Neural cell (in vitro differentiated cells): Measurements from ENCODE around the gene NSMF. TPM values are rescaled to one million over a fixed set of nuclear protein-coding genes. Genes with fewer than 3 reads are reported as not detected.

Experiments used
- H2AFZ ChIP-seq: fragments of 200-600, 300-800 bp; sonication (generic), shearing (Covaris generic); 2 replicates; pipeline ENCODE4 v1.6.0; 2014; ENCODE audit warnings: low read depth, mild to moderate bottlenecking, antibody characterized with exemption, low read length, moderate library complexity
- H3F3A ChIP-seq: fragments of 200-600 bp; shearing (Covaris generic); 2 replicates; pipeline ENCODE4 v1.6.1; 2016; ENCODE audit warnings: mild to moderate bottlenecking, moderate library complexity, mixed read lengths, antibody characterized with exemption, low read length; ENCODE audit not compliant: insufficient read depth, poor library complexity, severe bottlenecking
- H3K27ac ChIP-seq: fragments of 200-600, 300-800 bp; sonication (generic), shearing (Covaris generic); 2 replicates; pipeline ENCODE4 v1.5.1; 2014; ENCODE audit warnings: mild to moderate bottlenecking, low read length, moderate library complexity
- H3K27me3 ChIP-seq: fragments of 300-800, 200-600 bp; sonication (generic), shearing (Covaris generic); 2 replicates; pipeline ENCODE4 v1.6.0; 2014; ENCODE audit warnings: mild to moderate bottlenecking, low read depth, low read length, moderate library complexity; ENCODE audit not compliant: insufficient read depth
- H3K36me3 ChIP-seq: fragments of 300-800, 200-600 bp; sonication (generic), shearing (Covaris generic); 2 replicates; pipeline ENCODE4 v1.5.1; 2014; ENCODE audit warnings: mild to moderate bottlenecking, antibody characterized with exemption, low read length, moderate library complexity; ENCODE audit not compliant: insufficient read depth
- H3K4me2 ChIP-seq: fragments of 300-800, 200-600 bp; sonication (generic), shearing (Covaris generic); 2 replicates; pipeline ENCODE4 v1.6.0; 2014; ENCODE audit warnings: mild to moderate bottlenecking, low read length
- H3K4me3 ChIP-seq: fragments of 300-800, 200-600 bp; sonication (generic), shearing (Covaris generic); 2 replicates; pipeline ENCODE4 v1.5.1; 2014; ENCODE audit warnings: mild to moderate bottlenecking, low read length, moderate library complexity
- H3K79me2 ChIP-seq: fragments of 200-600 bp; shearing (Covaris generic); replicated peaks from 2 replicates; pipeline ENCODE4 v1.6.0; 2014; ENCODE audit warnings: mild to moderate bottlenecking, low read length, moderate library complexity; ENCODE audit not compliant: insufficient read depth
- H3K9ac ChIP-seq: fragments of 300-800, 200-600 bp; sonication (generic), shearing (Covaris generic); 2 replicates; pipeline ENCODE4 v1.6.1; 2016; ENCODE audit warnings: mild to moderate bottlenecking, low read length, mixed read lengths
- H3K9me2 ChIP-seq: fragments of 200-600 bp; shearing (Covaris generic); 2 replicates; pipeline ENCODE4 v1.6.1; 2016; ENCODE audit warnings: mild to moderate bottlenecking, low read length, mixed read lengths; ENCODE audit not compliant: insufficient read depth
- H3K9me3 ChIP-seq: fragments of 200-600, 300-800 bp; sonication (generic), shearing (Covaris generic); 2 replicates; pipeline ENCODE4 v1.6.1; 2016; ENCODE audit warnings: mild to moderate bottlenecking, mixed run types, low read length, moderate library complexity, mixed read lengths
- H4K20me1 ChIP-seq: fragments of 200-600 bp; shearing (Covaris generic); 2 replicates; pipeline ENCODE4 v1.6.1; 2016; ENCODE audit warnings: mild to moderate bottlenecking, mixed run types; ENCODE audit not compliant: insufficient read depth
- EP300 ChIP-seq: fragments of 450-650 bp; conservative IDR thresholded peaks from 2 replicates; pipeline ENCODE4 v1.6.1; 2014; ENCODE audit warnings: antibody characterized with exemption, mild to moderate bottlenecking, moderate library complexity; ENCODE audit not compliant: poor library complexity, severe bottlenecking
- EZH2 ChIP-seq: fragments of 200-600, 300-800 bp; shearing (Covaris generic), sonication (generic); IDR thresholded peaks from 2 replicates; pipeline ENCODE4 v1.6.1; 2014; ENCODE audit warnings: antibody characterized with exemption, low read length, borderline replicate concordance, mild to moderate bottlenecking; ENCODE audit not compliant: insufficient read depth, poor library complexity, severe bottlenecking
- MXI1 ChIP-seq: fragments of 450-650 bp; conservative IDR thresholded peaks from 2 replicates; pipeline ENCODE4 v1.6.1; 2014; ENCODE audit warnings: antibody characterized with exemption, mild to moderate bottlenecking; ENCODE audit not compliant: poor library complexity, severe bottlenecking
- POLR2AphosphoS5 ChIP-seq: IDR thresholded peaks from 2 replicates; pipeline ENCODE4 v1.6.1; 2012
- RAD21 ChIP-seq: fragments of 450-650 bp; conservative IDR thresholded peaks from 2 replicates; pipeline ENCODE4 v1.6.1; 2014; ENCODE audit warnings: antibody characterized with exemption, mild to moderate bottlenecking, moderate library complexity
- SMC3 ChIP-seq: fragments of 450-650 bp; conservative IDR thresholded peaks from 2 replicates; pipeline ENCODE4 v1.6.1; 2014; ENCODE audit warnings: antibody characterized with exemption, mild to moderate bottlenecking, moderate library complexity; ENCODE audit not compliant: poor library complexity
- TAF1 ChIP-seq: IDR thresholded peaks from 2 replicates; pipeline ENCODE4 v1.6.1; 2012; ENCODE audit warnings: low read depth
- polyA minus RNA-seq: library from RNA; depleted of rRNA, polyadenylated mRNA; stranded (reverse); fragments of >200 nt; gene quantifications from 2 replicates; pipeline ENCODE4 v1.2.3, GENCODE V29; 2014
- polyA plus RNA-seq: library from polyadenylated mRNA; depleted of rRNA; stranded (reverse); fragments of >200 nt; gene quantifications from 2 replicates; pipeline ENCODE4 v1.2.3, GENCODE V29; 2014
- TF ChIP-seq, protein P1 (sequence below): IDR thresholded peaks from 2 replicates; pipeline ENCODE4 v1.6.1; 2012; ENCODE audit warnings: borderline replicate concordance
- TF ChIP-seq, protein P2 (sequence below): fragments of 450-650 bp; IDR thresholded peaks from 2 replicates; pipeline ENCODE4 v1.5.1; 2014; ENCODE audit warnings: antibody characterized with exemption, mild to moderate bottlenecking, moderate library complexity; ENCODE audit not compliant: poor library complexity, severe bottlenecking

Gene NSMF, protein sequence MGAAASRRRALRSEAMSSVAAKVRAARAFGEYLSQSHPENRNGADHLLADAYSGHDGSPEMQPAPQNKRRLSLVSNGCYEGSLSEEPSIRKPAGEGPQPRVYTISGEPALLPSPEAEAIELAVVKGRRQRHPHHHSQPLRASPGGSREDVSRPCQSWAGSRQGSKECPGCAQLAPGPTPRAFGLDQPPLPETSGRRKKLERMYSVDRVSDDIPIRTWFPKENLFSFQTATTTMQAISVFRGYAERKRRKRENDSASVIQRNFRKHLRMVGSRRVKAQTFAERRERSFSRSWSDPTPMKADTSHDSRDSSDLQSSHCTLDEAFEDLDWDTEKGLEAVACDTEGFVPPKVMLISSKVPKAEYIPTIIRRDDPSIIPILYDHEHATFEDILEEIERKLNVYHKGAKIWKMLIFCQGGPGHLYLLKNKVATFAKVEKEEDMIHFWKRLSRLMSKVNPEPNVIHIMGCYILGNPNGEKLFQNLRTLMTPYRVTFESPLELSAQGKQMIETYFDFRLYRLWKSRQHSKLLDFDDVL
- polyA plus RNA-seq (51.2 and 57.5 TPM in 2 replicates), polyA minus RNA-seq (41.3 and 49.9 TPM in 2 replicates)

DNA sequence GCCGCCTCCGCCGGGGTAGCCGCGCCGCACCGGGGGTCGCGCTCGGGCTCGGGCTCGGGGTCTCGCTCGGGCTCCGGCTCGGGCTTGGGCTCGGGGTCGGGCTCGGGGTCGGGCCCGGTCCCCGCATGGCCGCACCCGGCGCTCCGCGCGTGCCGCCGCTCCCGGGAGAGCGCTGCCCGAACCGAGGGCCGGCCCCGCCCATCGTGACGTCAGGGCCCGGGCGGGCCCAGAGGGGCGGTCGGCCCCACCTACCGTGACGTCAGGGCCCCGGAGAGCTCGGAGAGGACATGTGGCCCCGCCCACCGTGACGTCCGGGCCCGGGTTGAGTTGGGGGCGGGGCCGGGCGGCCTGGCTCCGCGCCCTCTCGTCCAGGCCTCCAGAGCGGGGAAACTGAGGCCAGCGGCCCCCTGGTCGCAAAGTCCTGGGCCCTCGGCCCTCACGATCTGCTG is at the start of gene NSMF:
TSS of gene NSMF (minus strand) at position 183 of the 449 bp plus-strand sequence. CDS start 232 bp downstream, outside the sequence.
- H2AFZ ChIP-seq, result peak within 1 kb of the TSS; percentile 74
- H3K9ac ChIP-seq, result peak within 1 kb of the TSS; percentile 85
- no peaks in the 10 kb centered on the region for H3K27me3 ChIP-seq
- no peaks in the 10 kb centered on the region for H3K9me3 ChIP-seq
- H3K27ac ChIP-seq, result peak within 1 kb of the TSS; percentile 50
- no peaks in the 10 kb centered on the region for H3F3A ChIP-seq
- no peaks in the 10 kb centered on the region for H3K9me2 ChIP-seq
- no peaks in the 10 kb centered on the region for H4K20me1 ChIP-seq
- H3K4me3 ChIP-seq, result peak within 1 kb of the TSS; percentile 94
- peak within 1 kb of the TSS; percentile 51 for H3K4me2 ChIP-seq
- no peaks in the 10 kb centered on the region for H3K36me3 ChIP-seq
- no peak for TF ChIP-seq EZH2
- TF ChIP-seq, protein P1, sequence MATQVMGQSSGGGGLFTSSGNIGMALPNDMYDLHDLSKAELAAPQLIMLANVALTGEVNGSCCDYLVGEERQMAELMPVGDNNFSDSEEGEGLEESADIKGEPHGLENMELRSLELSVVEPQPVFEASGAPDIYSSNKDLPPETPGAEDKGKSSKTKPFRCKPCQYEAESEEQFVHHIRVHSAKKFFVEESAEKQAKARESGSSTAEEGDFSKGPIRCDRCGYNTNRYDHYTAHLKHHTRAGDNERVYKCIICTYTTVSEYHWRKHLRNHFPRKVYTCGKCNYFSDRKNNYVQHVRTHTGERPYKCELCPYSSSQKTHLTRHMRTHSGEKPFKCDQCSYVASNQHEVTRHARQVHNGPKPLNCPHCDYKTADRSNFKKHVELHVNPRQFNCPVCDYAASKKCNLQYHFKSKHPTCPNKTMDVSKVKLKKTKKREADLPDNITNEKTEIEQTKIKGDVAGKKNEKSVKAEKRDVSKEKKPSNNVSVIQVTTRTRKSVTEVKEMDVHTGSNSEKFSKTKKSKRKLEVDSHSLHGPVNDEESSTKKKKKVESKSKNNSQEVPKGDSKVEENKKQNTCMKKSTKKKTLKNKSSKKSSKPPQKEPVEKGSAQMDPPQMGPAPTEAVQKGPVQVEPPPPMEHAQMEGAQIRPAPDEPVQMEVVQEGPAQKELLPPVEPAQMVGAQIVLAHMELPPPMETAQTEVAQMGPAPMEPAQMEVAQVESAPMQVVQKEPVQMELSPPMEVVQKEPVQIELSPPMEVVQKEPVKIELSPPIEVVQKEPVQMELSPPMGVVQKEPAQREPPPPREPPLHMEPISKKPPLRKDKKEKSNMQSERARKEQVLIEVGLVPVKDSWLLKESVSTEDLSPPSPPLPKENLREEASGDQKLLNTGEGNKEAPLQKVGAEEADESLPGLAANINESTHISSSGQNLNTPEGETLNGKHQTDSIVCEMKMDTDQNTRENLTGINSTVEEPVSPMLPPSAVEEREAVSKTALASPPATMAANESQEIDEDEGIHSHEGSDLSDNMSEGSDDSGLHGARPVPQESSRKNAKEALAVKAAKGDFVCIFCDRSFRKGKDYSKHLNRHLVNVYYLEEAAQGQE, result no peak
- peak; percentile 48 for TF ChIP-seq TAF1
- peak; percentile 4 for TF ChIP-seq RAD21
- no peak for TF ChIP-seq SMC3
- peak; percentile 37 for TF ChIP-seq EP300
- TF ChIP-seq MXI1, result peak; percentile 75
- peak; percentile 92 for TF ChIP-seq POLR2AphosphoS5
- no peaks in the 10 kb centered on the region for H3K79me2 ChIP-seq

DNA sequence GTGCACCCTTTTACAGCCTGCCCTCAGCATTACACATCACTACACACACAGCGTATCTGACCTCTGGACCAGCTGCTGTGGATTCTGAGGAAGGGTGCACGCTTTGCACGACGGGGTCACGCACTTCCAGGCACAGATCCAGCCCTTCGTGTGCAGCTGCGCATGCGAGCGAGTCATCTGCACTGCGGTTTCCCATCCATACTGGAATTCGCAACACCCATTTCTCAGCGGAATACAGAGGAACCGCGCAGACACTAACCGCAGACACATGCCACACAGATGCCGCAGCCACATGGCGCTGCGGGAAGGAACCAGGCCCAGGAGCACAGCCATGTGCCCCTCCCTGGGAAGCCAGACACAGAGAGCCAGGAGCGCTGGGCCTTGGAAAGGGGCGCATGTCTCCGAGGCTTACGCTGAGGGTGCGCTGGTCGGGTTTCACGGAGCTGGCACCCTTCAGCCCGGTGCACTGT is 47.6 kb upstream of the NSMF start:
- Histone ChIP-seq H3K27ac (no peak overlapping the region), H3F3A (no peaks in the 10 kb centered on the region), H3K36me3 (no peaks in the 10 kb centered on the region), H2AFZ (no peak overlapping the region), H3K9ac (no peak overlapping the region), H3K27me3 (no peaks in the 10 kb centered on the region), H3K79me2 (no peaks in the 10 kb centered on the region), H3K4me2 (no peak overlapping the region), H3K9me3 (no peaks in the 10 kb centered on the region), H3K9me2 (no peaks in the 10 kb centered on the region), H4K20me1 (no peaks in the 10 kb centered on the region), H3K4me3 (no peak overlapping the region)
- TF ChIP-seq TAF1, result no peak
- TF ChIP-seq, protein P1, result no peak
- TF ChIP-seq, protein P2, sequence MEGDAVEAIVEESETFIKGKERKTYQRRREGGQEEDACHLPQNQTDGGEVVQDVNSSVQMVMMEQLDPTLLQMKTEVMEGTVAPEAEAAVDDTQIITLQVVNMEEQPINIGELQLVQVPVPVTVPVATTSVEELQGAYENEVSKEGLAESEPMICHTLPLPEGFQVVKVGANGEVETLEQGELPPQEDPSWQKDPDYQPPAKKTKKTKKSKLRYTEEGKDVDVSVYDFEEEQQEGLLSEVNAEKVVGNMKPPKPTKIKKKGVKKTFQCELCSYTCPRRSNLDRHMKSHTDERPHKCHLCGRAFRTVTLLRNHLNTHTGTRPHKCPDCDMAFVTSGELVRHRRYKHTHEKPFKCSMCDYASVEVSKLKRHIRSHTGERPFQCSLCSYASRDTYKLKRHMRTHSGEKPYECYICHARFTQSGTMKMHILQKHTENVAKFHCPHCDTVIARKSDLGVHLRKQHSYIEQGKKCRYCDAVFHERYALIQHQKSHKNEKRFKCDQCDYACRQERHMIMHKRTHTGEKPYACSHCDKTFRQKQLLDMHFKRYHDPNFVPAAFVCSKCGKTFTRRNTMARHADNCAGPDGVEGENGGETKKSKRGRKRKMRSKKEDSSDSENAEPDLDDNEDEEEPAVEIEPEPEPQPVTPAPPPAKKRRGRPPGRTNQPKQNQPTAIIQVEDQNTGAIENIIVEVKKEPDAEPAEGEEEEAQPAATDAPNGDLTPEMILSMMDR, result no peak
- no peak for TF ChIP-seq POLR2AphosphoS5
- no peak for TF ChIP-seq EP300
- TF ChIP-seq RAD21, result no peak
- TF ChIP-seq MXI1, result no peak
- no peak for TF ChIP-seq SMC3
- no peak for TF ChIP-seq EZH2
